Measurements from ENCODE around the gene MOB3A.

DNA sequence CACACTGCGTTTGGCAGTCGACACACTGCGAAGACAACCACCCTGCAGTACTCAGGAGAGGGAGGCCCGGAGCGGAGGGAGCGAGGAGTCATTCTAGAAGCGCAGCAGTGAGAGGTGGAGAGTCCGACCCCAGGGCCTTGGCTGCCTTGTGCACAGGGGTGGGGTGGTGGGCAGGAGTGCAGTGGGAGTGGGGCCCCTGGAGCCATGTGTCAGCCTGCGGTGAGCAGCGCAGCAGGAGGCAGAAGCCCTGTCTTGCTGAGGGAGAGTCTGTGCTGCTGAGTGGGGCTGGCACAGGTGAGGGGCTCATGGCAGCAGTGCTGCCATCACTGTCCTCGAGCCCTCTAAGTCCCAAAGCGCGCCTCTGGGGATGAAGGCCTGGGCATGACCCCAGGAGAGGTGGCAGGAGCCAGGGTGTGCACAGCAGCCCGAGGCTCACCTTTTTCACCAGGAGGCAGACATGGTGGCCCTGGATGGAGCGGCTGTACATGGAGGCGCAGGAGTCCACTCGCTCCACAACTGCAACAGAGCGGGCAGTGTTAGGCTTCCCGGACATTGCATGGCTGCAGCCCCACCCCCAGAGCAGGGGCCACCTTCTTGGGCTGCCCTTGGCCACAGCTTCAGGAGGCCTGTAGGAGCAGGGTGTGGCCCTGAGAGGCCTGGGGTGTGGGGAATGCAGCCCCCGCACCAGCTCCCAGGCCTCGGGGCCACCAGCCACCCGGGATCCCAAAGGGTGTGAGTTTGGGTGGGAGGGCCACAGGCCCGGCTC is 12.3 kb upstream of the MOB3A start:
- TF ChIP-seq, protein P1, sequence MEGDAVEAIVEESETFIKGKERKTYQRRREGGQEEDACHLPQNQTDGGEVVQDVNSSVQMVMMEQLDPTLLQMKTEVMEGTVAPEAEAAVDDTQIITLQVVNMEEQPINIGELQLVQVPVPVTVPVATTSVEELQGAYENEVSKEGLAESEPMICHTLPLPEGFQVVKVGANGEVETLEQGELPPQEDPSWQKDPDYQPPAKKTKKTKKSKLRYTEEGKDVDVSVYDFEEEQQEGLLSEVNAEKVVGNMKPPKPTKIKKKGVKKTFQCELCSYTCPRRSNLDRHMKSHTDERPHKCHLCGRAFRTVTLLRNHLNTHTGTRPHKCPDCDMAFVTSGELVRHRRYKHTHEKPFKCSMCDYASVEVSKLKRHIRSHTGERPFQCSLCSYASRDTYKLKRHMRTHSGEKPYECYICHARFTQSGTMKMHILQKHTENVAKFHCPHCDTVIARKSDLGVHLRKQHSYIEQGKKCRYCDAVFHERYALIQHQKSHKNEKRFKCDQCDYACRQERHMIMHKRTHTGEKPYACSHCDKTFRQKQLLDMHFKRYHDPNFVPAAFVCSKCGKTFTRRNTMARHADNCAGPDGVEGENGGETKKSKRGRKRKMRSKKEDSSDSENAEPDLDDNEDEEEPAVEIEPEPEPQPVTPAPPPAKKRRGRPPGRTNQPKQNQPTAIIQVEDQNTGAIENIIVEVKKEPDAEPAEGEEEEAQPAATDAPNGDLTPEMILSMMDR (IDR thresholded peaks at IDR 0.05), result no peak
- TF ChIP-seq POLR2A (IDR thresholded peaks at IDR 0.05) (no peak), POLR2AphosphoS5 (IDR thresholded peaks at IDR 0.05) (no peak)

All from upper lobe of left lung (tissue), 4 donors.